HepG2 (cell line): ENCODE data around the gene SIK3. TPM values are rescaled to one million over a fixed set of nuclear protein-coding genes. Genes with fewer than 3 reads are reported as not detected.

ENCODE experiments used
- ADNP ChIP-seq: sonication (generic); formaldehyde crosslinking; IDR thresholded peaks from 2 replicates; pipeline ENCODE4 v1.4.0; 2020; ENCODE audit warnings: missing genetic modification reagents
- HDAC2 ChIP-seq: sonication (generic); formaldehyde crosslinking; IDR thresholded peaks from 2 replicates; pipeline ENCODE4 v1.4.0; 2020; ENCODE audit warnings: missing genetic modification reagents
- KAT2B ChIP-seq: fragments of 150-350 bp; IDR thresholded peaks from 2 replicates; pipeline ENCODE4 v1.6.1; 2014; ENCODE audit warnings: low read depth, low read length, borderline replicate concordance
- MATR3 ChIP-seq: sonication (generic); formaldehyde crosslinking; IDR thresholded peaks from 2 replicates; pipeline ENCODE4 v1.4.0; 2020; ENCODE audit warnings: missing genetic modification reagents
- MNT ChIP-seq: fragments of 450-650 bp; IDR thresholded peaks from 2 replicates; pipeline ENCODE4 v1.6.1; 2016
- NFE2L2 ChIP-seq: fragments of 150-350 bp; IDR thresholded peaks from 2 replicates; pipeline ENCODE4 v1.6.1; 2014; ENCODE audit warnings: low read length
- PBX2 ChIP-seq: IDR thresholded peaks from 2 replicates; pipeline ENCODE4 v1.6.1; 2016; ENCODE audit warnings: control low read depth
- PHF21A ChIP-seq: sonication (generic); formaldehyde crosslinking; IDR thresholded peaks from 2 replicates; pipeline ENCODE4 v1.5.0; 2020; ENCODE audit warnings: mild to moderate bottlenecking, missing genetic modification reagents
- RFX5 ChIP-seq: IDR thresholded peaks from 2 replicates; pipeline ENCODE4 v1.6.1; 2011; ENCODE audit warnings: low read depth, low read length, improper control_type of control experiment
- RFXAP ChIP-seq: sonication (generic); formaldehyde crosslinking; IDR thresholded peaks from 2 replicates; pipeline ENCODE4 v1.4.0; 2020; ENCODE audit warnings: missing genetic modification reagents, borderline replicate concordance
- SETDB1 ChIP-seq: sonication (generic); formaldehyde crosslinking; IDR thresholded peaks from 2 replicates; pipeline ENCODE4 v1.5.1; 2020; ENCODE audit warnings: missing genetic modification reagents, mild to moderate bottlenecking, borderline replicate concordance
- SNAPC5 ChIP-seq: sonication (generic); formaldehyde crosslinking; IDR thresholded peaks from 2 replicates; pipeline ENCODE4 v1.8.1; 2023; ENCODE audit warnings: mild to moderate bottlenecking, missing genetic modification reagents, borderline replicate concordance
- TAF1 ChIP-seq: sonication (generic); formaldehyde crosslinking; IDR thresholded peaks from 2 replicates; pipeline ENCODE4 v1.4.0; 2020; ENCODE audit warnings: missing genetic modification reagents
- ZFP1 ChIP-seq: IDR thresholded peaks from 2 replicates; pipeline ENCODE4 v1.6.1; 2016
- ZNF383 ChIP-seq: sonication (generic); formaldehyde crosslinking; IDR thresholded peaks from 2 replicates; pipeline ENCODE4 v1.4.0; 2020; ENCODE audit warnings: missing genetic modification reagents, mild to moderate bottlenecking, borderline replicate concordance
- ZNF441 ChIP-seq: sonication (generic); formaldehyde crosslinking; IDR thresholded peaks from 2 replicates; pipeline ENCODE4 v1.7.0; 2021; ENCODE audit warnings: missing genetic modification reagents, borderline replicate concordance
- ZNF547 ChIP-seq: sonication (generic); formaldehyde crosslinking; IDR thresholded peaks from 2 replicates; pipeline ENCODE4 v1.5.1; 2020; ENCODE audit warnings: mild to moderate bottlenecking, missing genetic modification reagents
- ZNF607 ChIP-seq: sonication (generic); formaldehyde crosslinking; IDR thresholded peaks from 2 replicates; pipeline ENCODE4 v1.5.1; 2020; ENCODE audit warnings: missing genetic modification reagents, mild to moderate bottlenecking, borderline replicate concordance
- ZNF660 ChIP-seq: sonication (generic); formaldehyde crosslinking; IDR thresholded peaks from 2 replicates; pipeline ENCODE4 v1.5.1; 2020; ENCODE audit warnings: mild to moderate bottlenecking, low read depth, missing genetic modification reagents, borderline replicate concordance
- ZNF772 ChIP-seq: sonication (generic); formaldehyde crosslinking; IDR thresholded peaks from 2 replicates; pipeline ENCODE4 v1.5.0; 2020; ENCODE audit warnings: mild to moderate bottlenecking, missing genetic modification reagents
- ZNF790 ChIP-seq: sonication (generic); formaldehyde crosslinking; IDR thresholded peaks from 2 replicates; pipeline ENCODE4 v1.8.0; 2022; ENCODE audit warnings: missing genetic modification reagents, mild to moderate bottlenecking, borderline replicate concordance
- polyA plus RNA-seq, 8 experiments: library from polyadenylated mRNA; depleted of rRNA in 3 of 8; stranded (reverse) in 7 of 8; unstranded in 1 of 8; fragments of >200 nt; fragmentation: Illumina TruSeq in 4 of 8; extraction: Trizol in 4 of 8; gene quantifications; 2 replicates each; pipeline versions ENCODE4 v1.2.1 to v1.2.3, GENCODE V29; 2011 to 2016; ENCODE audit warnings: low read depth in 4 of 8, missing spikeins in 1 of 8, mixed read lengths in 1 of 8; ENCODE audit not compliant: insufficient read depth in 1 of 8
- total RNA-seq, 5 experiments: library from RNA; depleted of rRNA; stranded (reverse); fragments of >200 nt; fragmentation: Illumina TruSeq; extraction: Trizol; gene quantifications; 2 replicates each; pipeline ENCODE4 v1.2.3, GENCODE V29; 2016; ENCODE audit warnings: low read depth in 1 of 5
- TF ChIP-seq, protein P1 (sequence below): sonication (generic); formaldehyde crosslinking; IDR thresholded peaks from 2 replicates; pipeline ENCODE4 v1.5.0; 2020; ENCODE audit warnings: missing genetic modification reagents
- TF ChIP-seq, protein P2 (sequence below): IDR thresholded peaks from 2 replicates; pipeline ENCODE4 v1.6.1; 2016
- TF ChIP-seq, protein P3 (sequence below): sonication (generic); formaldehyde crosslinking; IDR thresholded peaks from 2 replicates; pipeline ENCODE4 v1.4.0; 2020; ENCODE audit warnings: mild to moderate bottlenecking, missing genetic modification reagents, borderline replicate concordance

SIK3 gene
- total and polyA plus RNA-seq, 2 of the 13 experiments (the other 11 are each of a cell fraction or from before 2014, with no cell fraction given): 5.7 to 9.8 TPM

GRCh38 chr11:116837231-116838091 lies 260.8 kb downstream of the SIK3 start, which contains the start of gene APOA1 (continued):
- TF ChIP-seq MNT (no peak; the same call in 1 of the 2 replicates), TAF1 (CRISPR knock-in tag) (peak; percentile 96), PHF21A (CRISPR knock-in tag) (peak; percentile 94), RFX5 (peak; percentile 47), ZNF547 (CRISPR knock-in tag) (0 out of 2 replicates have a peak, but pooled peaks have one; percentile 75), PBX2 (CRISPR knock-in tag) (no peak), ZNF660 (no peak), MATR3 (CRISPR knock-in tag) (no peak), SETDB1 (CRISPR knock-in tag) (no peak), RFXAP (peak; percentile 83), ZNF441 (CRISPR knock-in tag) (peak; percentile 67; the same call in 1 of the 2 replicates), ZNF383 (CRISPR knock-in tag) (no peak), ZNF607 (CRISPR knock-in tag) (no peak), NFE2L2 (no peak), ZNF790 (CRISPR knock-in tag) (peak; percentile 98), SNAPC5 (peak; percentile 81; the same call in 1 of the 2 replicates), ZNF772 (CRISPR knock-in tag) (peak; percentile 72; the same call in 1 of the 2 replicates), KAT2B (no peak), HDAC2 (CRISPR knock-in tag) (peak; percentile 88), ZFP1 (CRISPR knock-in tag) (no peak), ADNP (no peak)
- TF ChIP-seq, protein P1, sequence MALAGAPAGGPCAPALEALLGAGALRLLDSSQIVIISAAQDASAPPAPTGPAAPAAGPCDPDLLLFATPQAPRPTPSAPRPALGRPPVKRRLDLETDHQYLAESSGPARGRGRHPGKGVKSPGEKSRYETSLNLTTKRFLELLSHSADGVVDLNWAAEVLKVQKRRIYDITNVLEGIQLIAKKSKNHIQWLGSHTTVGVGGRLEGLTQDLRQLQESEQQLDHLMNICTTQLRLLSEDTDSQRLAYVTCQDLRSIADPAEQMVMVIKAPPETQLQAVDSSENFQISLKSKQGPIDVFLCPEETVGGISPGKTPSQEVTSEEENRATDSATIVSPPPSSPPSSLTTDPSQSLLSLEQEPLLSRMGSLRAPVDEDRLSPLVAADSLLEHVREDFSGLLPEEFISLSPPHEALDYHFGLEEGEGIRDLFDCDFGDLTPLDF (CRISPR knock-in tag): no peak
- TF ChIP-seq, protein P2, sequence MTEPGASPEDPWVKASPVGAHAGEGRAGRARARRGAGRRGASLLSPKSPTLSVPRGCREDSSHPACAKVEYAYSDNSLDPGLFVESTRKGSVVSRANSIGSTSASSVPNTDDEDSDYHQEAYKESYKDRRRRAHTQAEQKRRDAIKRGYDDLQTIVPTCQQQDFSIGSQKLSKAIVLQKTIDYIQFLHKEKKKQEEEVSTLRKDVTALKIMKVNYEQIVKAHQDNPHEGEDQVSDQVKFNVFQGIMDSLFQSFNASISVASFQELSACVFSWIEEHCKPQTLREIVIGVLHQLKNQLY (CRISPR knock-in tag): peak; percentile 82
- TF ChIP-seq, protein P3, sequence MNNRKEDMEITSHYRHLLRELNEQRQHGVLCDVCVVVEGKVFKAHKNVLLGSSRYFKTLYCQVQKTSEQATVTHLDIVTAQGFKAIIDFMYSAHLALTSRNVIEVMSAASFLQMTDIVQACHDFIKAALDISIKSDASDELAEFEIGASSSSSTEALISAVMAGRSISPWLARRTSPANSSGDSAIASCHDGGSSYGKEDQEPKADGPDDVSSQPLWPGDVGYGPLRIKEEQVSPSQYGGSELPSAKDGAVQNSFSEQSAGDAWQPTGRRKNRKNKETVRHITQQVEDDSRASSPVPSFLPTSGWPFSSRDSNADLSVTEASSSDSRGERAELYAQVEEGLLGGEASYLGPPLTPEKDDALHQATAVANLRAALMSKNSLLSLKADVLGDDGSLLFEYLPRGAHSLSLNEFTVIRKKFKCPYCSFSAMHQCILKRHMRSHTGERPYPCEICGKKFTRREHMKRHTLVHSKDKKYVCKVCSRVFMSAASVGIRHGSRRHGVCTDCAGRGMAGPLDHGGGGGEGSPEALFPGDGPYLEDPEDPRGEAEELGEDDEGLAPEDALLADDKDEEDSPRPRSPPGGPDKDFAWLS (CRISPR knock-in tag): no peak; the same call in 1 of the 2 replicates
